Stimulated activated CD8-positive, alpha-beta memory T cell treated with anti-CD3 and anti-CD28 coated beads, Interleukin-2, amount 100 ng/mL, for 48 hours (primary cell): ENCODE results near the gene GRK5.

Experiments
- DNase-seq, 2 donors: peaks; one replicate each; pipeline ENCODE4 v3.0.0-alpha.2; 2020; ENCODE audit warnings: low read depth in 2 of 2

GRK5 gene

GRCh38 chr10:119404719-119405519 lies 197.5 kb downstream of the GRK5 start:
- DNase-seq: no peak

GRCh38 chr10:119405520-119405807 lies 198.1 kb downstream of the GRK5 start:
- no peak for DNase-seq

GRCh38 chr10:119406137-119406536 lies 198.8 kb downstream of the GRK5 start:
- no peak for DNase-seq

GRCh38 chr10:119406601-119407253 lies 199.4 kb downstream of the GRK5 start:
- no peak for DNase-seq

DNA sequence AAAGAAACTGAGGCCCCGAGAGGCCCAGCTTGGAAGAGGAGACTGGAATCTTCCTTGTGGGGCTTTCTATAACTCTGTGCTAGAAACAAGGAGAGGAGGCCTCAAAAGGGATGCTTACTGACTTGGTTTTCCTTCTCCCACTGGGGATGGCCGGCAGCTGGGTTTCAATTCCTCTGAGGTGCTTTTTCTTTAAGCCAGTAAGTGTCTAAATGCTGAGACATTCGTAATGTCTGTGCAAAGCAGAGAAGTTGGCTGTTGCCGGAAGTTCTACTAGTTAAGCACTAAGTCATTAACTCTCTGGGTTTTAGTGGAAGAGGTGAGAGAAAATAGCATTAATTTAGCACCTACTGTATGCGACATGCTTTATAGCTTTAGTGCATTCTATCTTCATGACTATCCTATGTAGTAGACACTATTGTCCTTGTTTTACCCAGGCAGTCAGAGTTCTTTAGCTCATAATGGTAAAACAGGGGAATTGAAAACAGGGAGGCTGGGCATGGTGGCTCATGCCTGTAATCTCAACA lies 199.9 kb downstream of the GRK5 start:
- no peak for DNase-seq

DNA sequence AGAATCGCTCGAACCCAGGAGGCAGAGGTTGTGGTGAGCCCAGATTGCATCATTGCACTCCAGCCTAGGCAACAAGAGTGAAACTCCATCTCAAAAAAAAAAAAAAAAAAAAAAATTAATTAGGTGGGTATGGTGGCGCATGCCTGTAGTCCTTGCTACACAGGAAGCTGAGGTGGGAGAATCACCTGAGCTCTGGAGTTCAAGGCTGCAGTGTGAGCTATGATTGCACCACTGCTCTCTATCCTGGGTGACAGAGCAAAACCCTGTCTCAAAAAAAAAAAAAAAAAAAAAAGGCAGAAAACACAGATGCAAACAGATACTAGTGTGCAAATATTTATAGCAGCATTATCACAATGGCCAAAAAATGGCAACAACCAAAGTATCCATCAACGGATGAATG lies 200.7 kb downstream of the GRK5 start:
- no peak for DNase-seq

- DNase-seq: no peak
These were observed 201.6 kb downstream of the GRK5 start for GRCh38 chr10:119408969-119409371.

GRCh38 chr10:119409385-119409784 lies 202.0 kb downstream of the GRK5 start:
- no peak for DNase-seq

- DNase-seq: no peak
These were observed 202.5 kb downstream of the GRK5 start for GRCh38 chr10:119409906-119410305.

DNA sequence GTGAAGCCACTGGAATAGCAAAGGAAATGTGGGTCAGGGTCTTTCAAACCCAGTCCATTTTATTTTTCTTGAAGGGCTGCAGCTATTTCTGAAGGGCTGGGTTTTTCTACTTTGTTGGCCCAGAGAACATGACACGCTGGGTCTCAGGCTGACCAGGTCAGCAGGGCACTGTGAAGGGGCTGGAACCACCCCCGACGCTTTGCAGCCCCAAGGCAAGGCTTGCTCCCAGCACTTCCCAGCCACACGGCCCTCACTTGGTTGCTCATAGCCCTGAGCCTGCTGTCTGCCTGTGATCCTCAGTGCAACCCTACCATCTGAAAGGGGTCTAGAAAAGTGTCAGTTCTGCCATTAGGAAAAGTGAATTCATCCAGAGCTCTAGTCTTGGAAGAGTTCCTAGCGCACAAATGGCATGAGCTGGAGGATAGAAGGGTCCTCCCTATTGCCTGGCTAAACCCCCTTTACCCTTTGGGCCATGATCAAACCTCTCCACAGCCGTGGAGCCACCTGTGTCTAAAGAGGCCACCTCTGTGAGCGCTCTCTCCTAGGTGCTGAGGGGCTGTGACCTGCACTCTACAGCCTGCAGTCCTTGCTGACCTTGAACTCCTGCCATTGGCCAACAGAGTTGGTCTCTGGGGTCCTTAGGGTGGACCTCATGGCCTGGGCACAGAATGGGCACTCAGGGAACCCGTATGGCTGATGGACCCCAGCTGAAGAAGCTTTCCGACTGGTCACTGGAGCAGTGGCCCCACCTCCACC lies 203.2 kb downstream of the GRK5 start:
- DNase-seq: no peak

- DNase-seq: no peak
These were observed 205.1 kb downstream of the GRK5 start for GRCh38 chr10:119412244-119413092.

DNA sequence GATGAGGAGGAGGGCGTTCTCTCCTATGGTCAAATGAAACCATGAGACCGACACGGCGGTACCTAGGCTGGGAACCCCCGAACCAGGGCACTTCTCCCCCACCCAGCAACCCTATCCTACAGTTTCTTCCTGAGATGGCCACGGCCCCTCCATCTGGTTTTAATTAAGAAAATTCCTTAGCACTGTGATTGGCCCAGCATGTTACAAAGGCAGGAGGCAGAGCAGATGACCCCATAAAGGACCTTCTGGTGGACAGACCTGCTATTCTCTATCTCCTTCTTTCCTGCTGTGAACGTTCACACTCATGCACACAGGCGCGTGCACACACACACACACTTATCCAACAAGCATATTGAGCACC lies 205.7 kb downstream of the GRK5 start:
- no peak for DNase-seq

DNA sequence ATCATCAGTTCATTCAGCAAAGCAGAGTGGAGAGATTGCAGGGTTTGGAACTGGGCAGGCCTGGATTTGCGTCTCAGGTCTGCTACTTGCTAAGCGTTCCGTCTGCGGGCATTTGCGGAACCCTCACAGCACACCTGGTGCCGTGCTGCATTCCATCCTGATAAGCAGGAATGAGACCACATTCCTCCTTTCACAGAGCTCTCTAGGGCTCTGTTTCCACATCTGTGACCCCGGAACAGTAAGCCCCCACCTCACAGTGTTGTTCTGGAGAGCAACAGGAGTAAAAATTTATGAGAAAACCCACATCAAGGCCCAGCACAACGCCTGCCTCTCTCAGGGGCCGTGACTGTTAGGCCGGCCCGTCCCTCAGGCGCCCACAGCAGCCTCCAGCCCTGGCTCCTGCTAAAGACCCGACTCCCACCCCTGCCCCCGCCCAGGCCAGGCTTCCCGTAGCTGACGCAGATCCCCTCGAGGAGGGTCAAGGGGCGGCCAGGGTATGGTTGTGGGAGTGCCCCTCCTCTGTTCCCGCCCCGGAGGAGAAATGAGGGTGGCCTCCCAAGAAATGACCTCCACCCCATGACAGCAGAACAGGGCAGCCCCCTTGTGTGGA lies 206.2 kb downstream of the GRK5 start:
- no peak for DNase-seq

GRCh38 chr10:119414081-119414611 lies 206.8 kb downstream of the GRK5 start:
- DNase-seq: no peak

- DNase-seq: no peak
These were observed 207.8 kb downstream of the GRK5 start for GRCh38 chr10:119415121-119415520.

DNA sequence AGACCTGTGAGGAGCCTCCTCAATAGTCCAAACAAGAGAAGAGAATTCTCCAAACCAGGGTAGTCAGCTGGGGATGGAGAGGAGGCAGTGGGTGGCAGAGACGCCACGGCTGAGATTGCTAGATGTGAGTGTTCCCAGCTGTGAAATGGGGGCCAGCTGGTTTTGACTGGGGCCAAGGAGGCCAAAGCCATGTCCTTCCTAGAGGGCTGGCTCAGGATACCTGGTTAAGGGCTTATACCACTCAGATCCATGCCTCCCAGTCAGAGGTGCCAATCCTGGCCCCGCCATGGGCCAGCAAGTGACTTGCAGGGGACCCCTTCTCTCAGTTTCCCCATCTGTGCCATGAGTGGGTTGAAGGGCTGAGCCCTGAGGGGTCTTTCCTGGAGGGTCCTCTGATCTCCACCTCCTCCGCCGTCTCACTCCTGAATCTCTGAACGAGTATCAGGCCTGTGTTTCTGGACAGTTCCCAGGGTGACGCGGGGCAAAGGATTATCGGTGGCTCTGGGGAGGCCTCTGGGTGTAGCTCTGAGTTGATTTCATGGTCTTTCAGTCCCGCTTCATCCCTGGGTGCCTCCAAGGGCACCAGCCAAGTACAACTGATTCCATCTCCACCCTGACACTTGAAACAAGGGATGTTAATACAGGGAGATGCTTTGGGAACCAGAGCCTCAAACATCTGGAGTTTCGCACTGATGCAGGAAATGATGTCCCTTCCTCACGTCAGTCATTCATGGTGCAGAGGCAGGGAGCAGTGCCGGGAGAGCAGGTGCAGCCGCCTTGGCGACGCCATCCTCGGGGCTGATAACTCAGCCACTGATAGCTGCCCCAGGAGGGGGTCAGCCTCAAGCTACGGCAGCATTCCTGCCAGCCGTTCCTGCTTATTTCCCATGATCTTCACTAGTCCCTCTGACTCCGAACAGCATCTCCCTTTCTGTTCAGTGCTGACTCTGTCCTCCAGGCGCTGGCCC lies 208.4 kb downstream of the GRK5 start:
- no peak for DNase-seq

DNA sequence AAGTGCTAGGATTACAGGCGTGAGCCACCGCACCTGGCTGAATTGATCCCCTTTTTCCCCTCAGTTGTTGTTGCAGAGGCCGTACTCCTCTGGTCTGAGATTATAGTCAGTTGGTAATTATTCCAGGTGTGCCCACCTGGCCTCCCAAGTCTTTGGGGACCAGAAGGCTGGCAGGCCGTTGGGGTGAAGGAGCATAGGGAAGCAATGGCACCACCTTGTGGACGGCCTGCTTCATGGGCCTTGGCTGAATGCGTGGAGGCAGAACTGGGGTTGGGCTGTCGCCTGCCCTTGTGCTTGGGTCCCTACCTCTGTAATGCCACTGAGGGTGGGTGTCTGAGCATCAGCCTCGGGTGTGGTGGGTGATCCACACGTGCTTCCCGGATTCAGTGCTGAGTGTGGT lies 209.5 kb downstream of the GRK5 start:
- peak; percentile 55 to 62 for DNase-seq

DNA sequence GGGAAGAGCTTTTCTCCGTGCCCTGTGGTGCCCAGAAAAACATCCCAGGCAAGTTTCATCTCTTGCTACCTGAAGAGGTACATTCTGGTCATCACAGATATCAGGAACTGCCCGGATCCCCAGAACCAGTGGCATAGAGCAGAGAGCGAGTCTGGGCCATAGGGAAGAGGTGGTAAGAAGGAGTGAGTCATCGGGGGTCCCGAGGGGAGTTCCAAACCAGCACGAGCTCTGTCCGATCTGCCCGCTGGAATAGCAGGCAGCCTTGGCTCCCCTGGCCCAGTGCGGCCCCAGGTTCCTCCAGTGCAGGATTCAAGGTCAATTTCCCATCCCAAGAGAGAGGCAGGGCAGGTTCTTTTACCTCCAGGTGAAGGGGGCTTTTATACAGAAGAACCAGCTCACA lies 210.5 kb downstream of the GRK5 start:
- no peak for DNase-seq

DNA sequence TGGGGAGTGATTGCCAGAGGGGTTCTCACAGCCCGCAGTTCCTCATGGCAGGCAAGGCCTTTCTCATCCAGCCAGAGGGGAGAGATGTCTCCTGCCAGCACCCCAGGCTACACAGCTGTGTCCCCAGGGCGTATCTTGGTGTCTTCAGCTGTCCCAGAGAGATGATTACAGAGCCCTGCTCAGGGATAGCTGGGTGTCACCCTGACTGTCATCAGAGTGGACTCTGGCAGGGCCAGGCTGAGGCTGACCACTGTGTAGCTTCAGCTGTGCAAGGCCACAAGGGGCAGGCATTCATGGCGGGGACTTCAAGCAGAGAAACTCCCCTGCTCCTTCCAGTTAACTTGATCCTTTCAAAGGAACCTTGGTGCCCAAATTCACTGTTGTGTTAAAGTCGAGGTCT lies 211.0 kb downstream of the GRK5 start:
- DNase-seq: no peak

DNA sequence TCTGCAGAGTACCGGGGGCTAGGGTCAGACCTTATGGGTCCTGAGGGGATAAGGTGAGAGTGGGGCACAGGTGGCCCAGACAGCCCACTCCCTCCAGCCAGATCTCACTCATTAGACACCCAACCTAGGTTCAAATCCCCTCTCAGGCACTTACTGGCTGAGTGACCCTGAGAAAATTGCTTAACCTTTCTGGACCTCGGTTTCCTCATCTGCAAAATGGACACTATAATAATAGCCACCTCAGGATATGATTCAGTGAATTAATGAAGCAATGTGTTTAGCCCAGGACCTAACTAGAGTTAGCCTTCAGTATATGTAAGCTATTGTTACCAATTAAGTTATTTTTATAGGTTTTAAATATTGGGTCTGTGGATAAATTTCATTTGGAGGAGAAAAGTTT lies 212.6 kb downstream of the GRK5 start:
- no peak for DNase-seq
